Mesenchymal stem cell (in vitro differentiated cells and primary cell): ENCODE results near the gene CLIC5.
A peak's percentile ranks its signal among the peaks of the same experiment; 100 is the strongest.

Source experiments
- DNase-seq: peaks from one replicate; pipeline ENCODE4 v3.0.0-alpha.2; 2013
- H2AFZ ChIP-seq: one replicate; pipeline ENCODE4 v1.6.1; 2013; ENCODE audit warnings: low read depth, mild to moderate bottlenecking, control low read depth, inconsistent platforms, low read length, moderate library complexity
- H2AK5ac ChIP-seq: 2 replicates; pipeline ENCODE4 v1.6.1; 2013; ENCODE audit warnings: low read length, moderate library complexity, mild to moderate bottlenecking, inconsistent platforms; ENCODE audit not compliant: severe bottlenecking
- H2BK120ac ChIP-seq: one replicate; pipeline ENCODE4 v1.6.1; 2013; ENCODE audit warnings: low read depth, mild to moderate bottlenecking, inconsistent platforms, low read length, moderate library complexity
- H2BK12ac ChIP-seq, 2 experiments: one replicate each; pipeline ENCODE4 v1.6.1; 2013; ENCODE audit warnings: inconsistent platforms in 2 of 2, low read length in 2 of 2, mild to moderate bottlenecking in 2 of 2, moderate library complexity in 2 of 2, control low read depth in 1 of 2
- H2BK15ac ChIP-seq: one replicate; pipeline ENCODE4 v1.6.1; 2013; ENCODE audit warnings: mild to moderate bottlenecking, low read depth, inconsistent platforms; ENCODE audit not compliant: poor library complexity, severe bottlenecking
- H2BK5ac ChIP-seq: 2 replicates; pipeline ENCODE4 v1.6.1; 2013; ENCODE audit warnings: low read depth, mild to moderate bottlenecking, low read length, control low read depth, inconsistent platforms; ENCODE audit not compliant: poor library complexity, severe bottlenecking
- H3K14ac ChIP-seq, 2 experiments: one replicate each; pipeline ENCODE4 v1.6.1; 2013; ENCODE audit warnings: inconsistent platforms in 2 of 2, low read length in 2 of 2, control low read depth in 1 of 2, mild to moderate bottlenecking in 1 of 2, moderate library complexity in 1 of 2
- H3K18ac ChIP-seq, 2 experiments: one replicate each; pipeline ENCODE4 v1.6.1; 2013; ENCODE audit warnings: inconsistent platforms in 2 of 2, low read length in 2 of 2, control low read depth in 1 of 2, low read depth in 1 of 2, mild to moderate bottlenecking in 1 of 2
- H3K23ac ChIP-seq, 2 experiments: one replicate each; pipeline ENCODE4 v1.6.1; 2013; ENCODE audit warnings: inconsistent platforms in 2 of 2, low read length in 2 of 2, mild to moderate bottlenecking in 2 of 2, moderate library complexity in 2 of 2, control low read depth in 1 of 2
- H3K27ac ChIP-seq: 2 replicates; pipeline ENCODE4 v1.5.1; 2013; ENCODE audit warnings: mild to moderate bottlenecking, moderate library complexity, low read length, control low read depth, inconsistent platforms; ENCODE audit not compliant: poor library complexity, severe bottlenecking
- H3K27me3 ChIP-seq, 2 experiments: 2 replicates each; pipeline versions ENCODE4 v1.6.1 to v1.7.0; 2013; ENCODE audit warnings: low read length in 2 of 2, mild to moderate bottlenecking in 2 of 2, moderate library complexity in 2 of 2, control low read depth in 1 of 2, inconsistent platforms in 1 of 2; ENCODE audit not compliant: control insufficient read depth in 1 of 2, insufficient read depth in 1 of 2
- H3K36me3 ChIP-seq, 2 experiments: 2 replicates each; pipeline versions ENCODE4 v1.6.1 to v1.7.0; 2013; ENCODE audit warnings: low read length in 2 of 2, control low read depth in 1 of 2, inconsistent platforms in 1 of 2, low read depth in 1 of 2, mild to moderate bottlenecking in 1 of 2; ENCODE audit not compliant: insufficient read depth in 2 of 2, control insufficient read depth in 1 of 2
- H3K4ac ChIP-seq, 2 experiments: one replicate each; pipeline ENCODE4 v1.6.1; 2013; ENCODE audit warnings: inconsistent platforms in 2 of 2, low read length in 2 of 2, mild to moderate bottlenecking in 2 of 2, moderate library complexity in 2 of 2, control low read depth in 1 of 2, low read depth in 1 of 2
- H3K4me1 ChIP-seq: 2 replicates; pipeline ENCODE4 v1.6.1; 2013; ENCODE audit warnings: low read depth, low read length, control low read depth; ENCODE audit not compliant: control insufficient read depth, insufficient read depth
- H3K4me2 ChIP-seq: 2 replicates; pipeline ENCODE4 v1.6.1; 2013; ENCODE audit warnings: low read length, mild to moderate bottlenecking, inconsistent platforms; ENCODE audit not compliant: poor library complexity, severe bottlenecking
- H3K4me3 ChIP-seq, 2 experiments: 2 replicates each; pipeline versions ENCODE4 v1.5.1 to v1.7.0; 2013; ENCODE audit warnings: low read length in 2 of 2, mild to moderate bottlenecking in 2 of 2, control low read depth in 1 of 2, low read depth in 1 of 2; ENCODE audit not compliant: insufficient read depth in 1 of 2
- H3K79me1 ChIP-seq: replicated peaks from 2 replicates; pipeline ENCODE4 v1.6.1; 2013; ENCODE audit warnings: mild to moderate bottlenecking, control low read depth, low read length, inconsistent platforms; ENCODE audit not compliant: poor library complexity, severe bottlenecking
- H3K9ac ChIP-seq: 2 replicates; pipeline ENCODE4 v1.7.0; 2013; ENCODE audit warnings: mild to moderate bottlenecking, low read length, moderate library complexity
- H3K9me3 ChIP-seq: 2 replicates; pipeline ENCODE4 v1.7.0; 2013; ENCODE audit warnings: mild to moderate bottlenecking, low read length; ENCODE audit not compliant: control insufficient read depth
- H4K8ac ChIP-seq: one replicate; pipeline ENCODE4 v1.6.1; 2013; ENCODE audit warnings: inconsistent platforms, mild to moderate bottlenecking, low read length, moderate library complexity
- H4K91ac ChIP-seq: one replicate; pipeline ENCODE4 v1.6.1; 2013; ENCODE audit warnings: mild to moderate bottlenecking, low read length, inconsistent platforms
- WGBS: methylation state at CpG from one replicate; pipeline ENCODE4 v1.1.7; 2013; ENCODE audit warnings: mixed read lengths; 5-methylcytosine and 5-hydroxymethylcytosine counted together

The CLIC5 gene

GRCh38 chr6:46013639-46014038 is 2.0 kb downstream of the CLIC5 start:
- no peak overlapping the region for H2BK120ac ChIP-seq
- H3K14ac ChIP-seq = no peak overlapping the region
- no peak overlapping the region for H2BK15ac ChIP-seq
- no peaks in the 10 kb centered on the region for H3K79me1 ChIP-seq
- H4K91ac ChIP-seq = no peak overlapping the region
- no peak overlapping the region for H4K8ac ChIP-seq
- peaks cover 18% of the 10 kb centered on the region for H3K9me3 ChIP-seq
- 43% methylated on average over 4 of the region's 4 CpGs for WGBS
- H2AFZ ChIP-seq = no peak overlapping the region
- no peak overlapping the region for H3K9ac ChIP-seq
- peaks cover 42 to 74% of the 10 kb centered on the region in 2 experiments for H3K27me3 ChIP-seq
- no peak overlapping the region for H2BK5ac ChIP-seq
- H2BK12ac ChIP-seq = no peak overlapping the region
- no peak overlapping the region for H3K27ac ChIP-seq
- H3K4ac ChIP-seq = no peak overlapping the region
- no peaks in the 10 kb centered on the region for H3K36me3 ChIP-seq
- H3K4me2 ChIP-seq = no peak overlapping the region
- no peak overlapping the region for H2AK5ac ChIP-seq
- DNase-seq = no peak
- no peak overlapping the region for H3K4me3 ChIP-seq
- H3K23ac ChIP-seq = no peak overlapping the region
- peaks cover 14% of the 10 kb centered on the region for H3K4me1 ChIP-seq
- no peak overlapping the region for H3K18ac ChIP-seq

GRCh38 chr6:46012834-46013233 is 2.8 kb downstream of the CLIC5 start:
- Histone ChIP-seq H3K4me1 (peaks cover 14% of the 10 kb centered on the region), H3K27ac (no peak overlapping the region), H3K9me3 (peaks cover 18% of the 10 kb centered on the region), H3K27me3 (peaks cover 40 to 73% of the 10 kb centered on the region in 2 experiments), H3K18ac (no peak overlapping the region), H3K4me3 (no peak overlapping the region), H3K14ac (no peak overlapping the region), H4K8ac (no peak overlapping the region), H2BK5ac (no peak overlapping the region), H2AFZ (no peak overlapping the region), H3K36me3 (no peaks in the 10 kb centered on the region), H2BK120ac (no peak overlapping the region), H2AK5ac (no peak overlapping the region), H3K9ac (no peak overlapping the region), H2BK15ac (no peak overlapping the region), H3K4ac (no peak overlapping the region), H3K23ac (no peak overlapping the region), H3K79me1 (no peaks in the 10 kb centered on the region), H2BK12ac (no peak overlapping the region), H3K4me2 (no peak overlapping the region), H4K91ac (no peak overlapping the region)
- WGBS = 88% methylated on average over 1 of the region's 1 CpG
- DNase-seq = no peak

DNA sequence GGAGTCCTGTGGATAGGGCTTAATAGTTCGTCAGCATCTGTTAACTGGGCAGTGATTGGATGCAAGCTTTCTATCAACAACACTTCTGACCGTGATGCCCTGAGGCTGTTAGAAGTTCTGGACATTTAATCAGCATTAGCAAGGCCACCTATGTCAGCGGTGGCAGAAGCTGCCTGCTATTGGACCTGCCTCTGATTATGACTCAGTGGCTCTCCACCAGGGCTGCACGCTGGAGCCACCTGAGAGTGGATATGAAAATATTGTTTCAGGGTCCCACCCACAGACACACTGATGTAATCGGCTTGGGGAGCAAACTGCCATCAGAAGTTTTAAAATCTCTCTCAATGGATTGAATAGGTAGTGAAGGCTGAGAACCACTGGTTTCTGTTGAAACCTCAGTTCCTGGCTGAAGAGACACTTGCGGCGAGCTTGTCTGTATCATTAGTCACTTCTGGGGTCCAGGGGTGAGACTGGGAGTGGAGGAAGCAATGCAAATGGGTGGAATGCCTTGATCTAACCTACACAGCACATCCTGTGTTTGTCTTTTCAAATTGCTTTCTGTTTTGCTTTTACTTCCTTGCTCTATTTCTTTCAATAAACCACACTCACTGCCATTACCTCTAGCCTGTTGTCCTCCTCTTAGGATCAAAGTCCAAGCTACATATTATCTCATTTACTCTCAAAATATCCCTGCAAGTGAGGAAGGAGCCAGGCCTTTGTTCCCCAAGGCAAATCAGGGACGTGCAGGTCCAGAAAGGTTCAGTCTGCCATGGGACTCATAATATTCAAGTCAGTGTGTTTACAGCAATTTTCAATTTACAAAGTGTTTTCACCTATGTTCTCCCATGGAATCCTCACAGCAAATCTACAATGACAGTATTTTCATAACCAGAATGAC is 4.2 kb downstream of the CLIC5 start:
- H3K4ac ChIP-seq = no peak overlapping the region
- H3K14ac ChIP-seq = no peak overlapping the region
- H3K27ac ChIP-seq = no peak overlapping the region
- H3K4me2 ChIP-seq = no peak overlapping the region
- H3K23ac ChIP-seq = no peak overlapping the region
- H3K4me3 ChIP-seq = no peak overlapping the region
- DNase-seq = peak; percentile 33
- H2BK12ac ChIP-seq = no peak overlapping the region
- H2BK120ac ChIP-seq = no peak overlapping the region
- 80% methylated on average over 8 of the region's 8 CpGs for WGBS
- no peak overlapping the region for H2BK5ac ChIP-seq
- no peaks in the 10 kb centered on the region for H3K36me3 ChIP-seq
- no peak overlapping the region for H2BK15ac ChIP-seq
- H2AFZ ChIP-seq = no peak overlapping the region
- H3K18ac ChIP-seq = no peak overlapping the region
- no peaks in the 10 kb centered on the region for H3K79me1 ChIP-seq
- peaks cover 29 to 62% of the 10 kb centered on the region in 2 experiments for H3K27me3 ChIP-seq
- no peak overlapping the region for H4K91ac ChIP-seq
- peaks cover 4% of the 10 kb centered on the region for H3K9me3 ChIP-seq
- no peak overlapping the region for H2AK5ac ChIP-seq
- H4K8ac ChIP-seq = no peak overlapping the region
- peaks cover 14% of the 10 kb centered on the region for H3K4me1 ChIP-seq
- H3K9ac ChIP-seq = no peak overlapping the region

- Histone ChIP-seq H2AFZ (no peak overlapping the region), H3K27ac (no peak overlapping the region), H2BK12ac (no peak overlapping the region), H3K14ac (no peak overlapping the region), H3K36me3 (no peaks in the 10 kb centered on the region), H3K4me2 (no peak overlapping the region), H2BK15ac (no peak overlapping the region), H2BK5ac (no peak overlapping the region), H3K9me3 (no peaks in the 10 kb centered on the region), H3K4ac (no peak overlapping the region), H2AK5ac (no peak overlapping the region), H4K91ac (no peak overlapping the region), H3K4me3 (no peak overlapping the region), H3K23ac (no peak overlapping the region), H3K27me3 (peaks cover 22 to 56% of the 10 kb centered on the region in 2 experiments), H3K9ac (no peak overlapping the region), H3K79me1 (no peaks in the 10 kb centered on the region), H3K4me1 (peaks cover 13% of the 10 kb centered on the region), H4K8ac (no peak overlapping the region), H3K18ac (no peak overlapping the region), H2BK120ac (no peak overlapping the region)
- DNase-seq = no peak
- WGBS = 78% methylated on average over 5 of the region's 5 CpGs
Measured at GRCh38 chr6:46010771-46011170, 4.9 kb downstream of the CLIC5 start.
